ENCODE results near the gene RNF4. TPM values are rescaled to one million over a fixed set of nuclear protein-coding genes. Genes with fewer than 3 reads are reported as not detected.
"Not testable (repeated sequence)": the region's sequence is repeated elsewhere in the genome, so short reads cannot be mapped to it uniquely, and the experiment has no call there.

Gene RNF4
- total RNA-seq, 1 donor from 2014 or later = 77.2 TPM

- peak within 1 kb of the TSS; percentile 92 for H3K27ac ChIP-seq (ENCODE audit: low read depth, low read length)
Measured at GRCh38 chr4:2536193-2537010, 67.5 kb downstream of the RNF4 start, which contains the start of gene FAM193A. FAM193A (plus strand) TSS chr4:2536647; CDS start chr4:2536916, 269 bp downstream.

GRCh38 chr4:2537011-2537830 lies 68.3 kb downstream of the RNF4 start:
- peak overlapping the region; percentile 63 for H3K4me3 ChIP-seq (ENCODE audit: insufficient read depth, low read depth, low read length)
- no peaks in the 10 kb centered on the region for H3K9me3 Mint-ChIP-seq (ENCODE audit: unreplicated experiment)
- H3K4me2 ChIP-seq (ENCODE audit: low read length) = peak overlapping the region; percentile 85
- H3K36me3 ChIP-seq (ENCODE audit: insufficient read depth, low read length) = no peaks in the 10 kb centered on the region
- no peaks in the 10 kb centered on the region for H3K9me3 ChIP-seq (ENCODE audit: insufficient read depth, low read depth, low read length)
- DNase-seq (ENCODE audit: low read depth) (peak; percentile 24), FAIRE-seq (no peak)
- H2AFZ ChIP-seq (ENCODE audit: low read depth, low read length) = peak overlapping the region; percentile 34
- peaks cover 5% of the 10 kb centered on the region for H3K4me1 Mint-ChIP-seq (ENCODE audit: low read depth, unreplicated experiment)
- H3K79me2 ChIP-seq (ENCODE audit: insufficient read depth, low read length) = peaks cover 56% of the 10 kb centered on the region
- no peak for TF ChIP-seq EZH2 (IDR thresholded peaks at IDR 0.05; ENCODE audit: insufficient read depth, low read length)
- TF ChIP-seq, protein P1, sequence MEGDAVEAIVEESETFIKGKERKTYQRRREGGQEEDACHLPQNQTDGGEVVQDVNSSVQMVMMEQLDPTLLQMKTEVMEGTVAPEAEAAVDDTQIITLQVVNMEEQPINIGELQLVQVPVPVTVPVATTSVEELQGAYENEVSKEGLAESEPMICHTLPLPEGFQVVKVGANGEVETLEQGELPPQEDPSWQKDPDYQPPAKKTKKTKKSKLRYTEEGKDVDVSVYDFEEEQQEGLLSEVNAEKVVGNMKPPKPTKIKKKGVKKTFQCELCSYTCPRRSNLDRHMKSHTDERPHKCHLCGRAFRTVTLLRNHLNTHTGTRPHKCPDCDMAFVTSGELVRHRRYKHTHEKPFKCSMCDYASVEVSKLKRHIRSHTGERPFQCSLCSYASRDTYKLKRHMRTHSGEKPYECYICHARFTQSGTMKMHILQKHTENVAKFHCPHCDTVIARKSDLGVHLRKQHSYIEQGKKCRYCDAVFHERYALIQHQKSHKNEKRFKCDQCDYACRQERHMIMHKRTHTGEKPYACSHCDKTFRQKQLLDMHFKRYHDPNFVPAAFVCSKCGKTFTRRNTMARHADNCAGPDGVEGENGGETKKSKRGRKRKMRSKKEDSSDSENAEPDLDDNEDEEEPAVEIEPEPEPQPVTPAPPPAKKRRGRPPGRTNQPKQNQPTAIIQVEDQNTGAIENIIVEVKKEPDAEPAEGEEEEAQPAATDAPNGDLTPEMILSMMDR (IDR thresholded peaks at IDR 0.05; ENCODE audit: insufficient read depth, low read depth, low read length) = no peak
- H3K9ac ChIP-seq (ENCODE audit: low read length) = peak overlapping the region; percentile 91
- no peaks in the 10 kb centered on the region for H3K27me3 Mint-ChIP-seq (ENCODE audit: low read depth, unreplicated experiment)
- H3K27ac Mint-ChIP-seq (ENCODE audit: unreplicated experiment) = peak overlapping the region; percentile 95
- H3K27me3 ChIP-seq (ENCODE audit: insufficient read depth, low read length) = no peaks in the 10 kb centered on the region
- H3K27ac ChIP-seq (ENCODE audit: low read depth, low read length) = peak overlapping the region; percentile 75
- H3K4me1 ChIP-seq (ENCODE audit: insufficient read depth, low read length) = peaks cover 16% of the 10 kb centered on the region
- H4K20me1 ChIP-seq (ENCODE audit: insufficient read depth, low read length) = peaks cover 44% of the 10 kb centered on the region
- peak overlapping the region; percentile 96 for H3K4me3 Mint-ChIP-seq (ENCODE audit: unreplicated experiment)
- H3K36me3 Mint-ChIP-seq (ENCODE audit: low read depth, unreplicated experiment) = no peaks in the 10 kb centered on the region

More at GRCh38 chr4:2536193-2537010, 67.5 kb downstream of the RNF4 start, which contains the start of gene FAM193A:
- TF ChIP-seq EZH2 (IDR thresholded peaks at IDR 0.05; ENCODE audit: insufficient read depth, low read length) = no peak
- H3K27me3 Mint-ChIP-seq (ENCODE audit: low read depth, unreplicated experiment) = no peaks in the 10 kb centered on the region
- H3K9ac ChIP-seq (ENCODE audit: low read length) = peak within 1 kb of the TSS; percentile 97
- H3K4me1 Mint-ChIP-seq (ENCODE audit: low read depth, unreplicated experiment) = peaks cover 5% of the 10 kb centered on the region
- H3K36me3 Mint-ChIP-seq (ENCODE audit: low read depth, unreplicated experiment) = no peaks in the 10 kb centered on the region
- H3K27ac Mint-ChIP-seq (ENCODE audit: unreplicated experiment) = peak within 1 kb of the TSS; percentile 97
- H3K4me3 Mint-ChIP-seq (ENCODE audit: unreplicated experiment) = peak within 1 kb of the TSS; percentile 96
- H3K4me1 ChIP-seq (ENCODE audit: insufficient read depth, low read length) = peaks cover 16% of the 10 kb centered on the region
- H3K36me3 ChIP-seq (ENCODE audit: insufficient read depth, low read length) = no peaks in the 10 kb centered on the region
- H4K20me1 ChIP-seq (ENCODE audit: insufficient read depth, low read length) = peaks cover 36% of the 10 kb centered on the region
- DNase-seq (ENCODE audit: low read depth) = peak; percentile 99
- peak within 1 kb of the TSS; percentile 87 for H2AFZ ChIP-seq (ENCODE audit: low read depth, low read length)
- no peak for FAIRE-seq
- H3K4me3 ChIP-seq (ENCODE audit: insufficient read depth, low read depth, low read length) = peak within 1 kb of the TSS; percentile 72
- H3K9me3 ChIP-seq (ENCODE audit: insufficient read depth, low read depth, low read length) = no peaks in the 10 kb centered on the region
- H3K9me3 Mint-ChIP-seq (ENCODE audit: unreplicated experiment) = no peaks in the 10 kb centered on the region
- H3K27me3 ChIP-seq (ENCODE audit: insufficient read depth, low read length) = no peaks in the 10 kb centered on the region
- H3K79me2 ChIP-seq (ENCODE audit: insufficient read depth, low read length) = peaks cover 47% of the 10 kb centered on the region
- H3K4me2 ChIP-seq (ENCODE audit: low read length) = peak within 1 kb of the TSS; percentile 99

DNA sequence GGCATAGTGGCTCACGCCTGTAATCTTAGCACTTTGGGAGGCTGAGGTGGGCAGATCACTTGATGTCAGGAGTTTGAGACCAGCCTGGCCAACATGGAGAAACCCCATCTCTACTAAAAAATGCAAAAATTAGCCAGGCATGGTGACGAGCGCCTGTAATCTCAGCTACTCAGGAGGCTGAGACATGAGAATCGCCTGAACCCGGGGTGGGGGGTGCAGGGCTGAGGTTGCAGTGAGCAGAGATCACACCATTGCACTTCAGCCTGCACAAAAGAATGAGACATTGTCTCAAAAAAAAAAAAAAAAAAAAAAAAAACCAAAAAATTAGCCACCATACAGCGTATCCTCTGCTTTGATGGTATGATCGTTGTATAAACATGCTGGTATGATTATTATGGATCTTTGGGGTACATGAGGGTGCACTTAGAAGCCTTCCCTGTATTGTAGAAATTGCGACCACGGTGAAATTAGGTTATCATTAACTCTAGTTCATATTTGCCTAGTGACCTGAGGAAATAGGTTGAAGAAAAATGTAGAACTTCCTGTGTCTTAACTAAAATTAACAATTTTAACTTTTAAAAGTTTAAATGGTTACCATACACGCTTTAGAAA lies 74.8 kb downstream of the RNF4 start:
- not testable (repeated sequence) for H3K27ac ChIP-seq (ENCODE audit: low read depth, low read length); H3K27ac Mint-ChIP-seq (ENCODE audit: unreplicated experiment); H2AFZ ChIP-seq (ENCODE audit: low read depth, low read length); H3K4me1 ChIP-seq (ENCODE audit: insufficient read depth, low read length); H3K9ac ChIP-seq (ENCODE audit: low read length); H3K9me3 Mint-ChIP-seq (ENCODE audit: unreplicated experiment); H3K36me3 ChIP-seq (ENCODE audit: insufficient read depth, low read length); H3K4me1 Mint-ChIP-seq (ENCODE audit: low read depth, unreplicated experiment); FAIRE-seq; H3K27me3 Mint-ChIP-seq (ENCODE audit: low read depth, unreplicated experiment); H3K4me2 ChIP-seq (ENCODE audit: low read length); H3K4me3 ChIP-seq (ENCODE audit: insufficient read depth, low read depth, low read length); DNase-seq (ENCODE audit: low read depth); H3K4me3 Mint-ChIP-seq (ENCODE audit: unreplicated experiment); H3K9me3 ChIP-seq (ENCODE audit: insufficient read depth, low read depth, low read length); H3K36me3 Mint-ChIP-seq (ENCODE audit: low read depth, unreplicated experiment); H3K27me3 ChIP-seq (ENCODE audit: insufficient read depth, low read length)
- H4K20me1 ChIP-seq (ENCODE audit: insufficient read depth, low read length) = peaks cover 94% of the 10 kb centered on the region
- peaks cover 100% of the 10 kb centered on the region for H3K79me2 ChIP-seq (ENCODE audit: insufficient read depth, low read length)
